ENCODE data around the gene WBP2. TPM values are rescaled to one million over a fixed set of nuclear protein-coding genes. Genes with fewer than 3 reads are reported as not detected.

The WBP2 gene
- total and polyA plus RNA-seq, 2 of the 13 experiments (the other 11 are each of a cell fraction or from before 2014, with no cell fraction given), result 29.2 to 29.5 TPM

DNA sequence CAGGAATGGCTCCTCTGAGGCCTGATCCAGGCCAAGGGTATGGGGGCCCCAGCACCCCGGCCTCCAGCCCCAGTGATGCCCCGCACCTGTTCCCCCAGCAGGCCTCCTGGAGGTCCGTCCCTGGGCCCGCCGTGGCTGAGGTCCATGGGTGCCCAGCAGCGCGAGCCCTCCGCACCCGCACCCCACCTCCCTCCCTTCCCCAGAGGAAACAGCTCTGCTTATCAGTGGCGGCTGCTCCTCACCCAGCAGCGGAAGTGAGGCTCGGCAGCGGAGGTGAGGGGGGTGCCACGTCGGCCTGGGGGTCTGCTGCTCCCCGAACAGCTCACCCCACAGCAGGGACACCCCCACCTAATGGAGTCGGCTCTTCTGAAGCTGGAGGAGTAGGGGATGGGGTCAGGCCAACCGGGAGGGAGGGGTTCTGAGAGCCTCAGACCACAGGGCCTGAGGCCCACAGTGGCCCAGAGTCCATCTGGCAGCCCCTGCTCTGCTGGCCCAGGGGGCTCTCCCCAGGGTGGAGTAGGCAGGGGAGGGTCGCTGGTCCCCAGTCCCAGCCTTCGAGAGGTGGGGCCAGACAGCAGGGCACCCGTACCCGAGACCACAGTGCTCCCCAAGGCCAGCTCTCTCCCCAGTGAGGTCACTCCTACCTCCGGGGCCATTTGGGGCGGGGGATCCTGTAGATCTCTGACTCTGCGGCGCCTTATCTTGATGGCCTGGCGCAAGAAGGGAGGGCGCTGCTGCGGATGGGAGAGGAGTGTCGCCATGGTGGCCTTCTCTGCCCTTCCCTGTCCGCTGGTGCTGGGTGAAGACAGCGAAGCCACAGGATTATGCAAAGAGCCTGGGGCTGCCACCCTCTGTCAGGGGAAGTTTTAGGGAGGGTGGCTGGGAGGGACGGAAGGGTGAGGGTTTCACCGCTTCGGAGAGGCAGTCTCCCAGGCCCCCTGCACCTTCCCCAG is 11.3 kb downstream of the WBP2 start, which contains the start of gene UNC13D (continued):
- TF ChIP-seq ZSCAN31 (CRISPR knock-in tag; IDR thresholded peaks at IDR 0.05; ENCODE audit: low read depth) (peak; percentile 66; the same call in 1 of the 2 replicates), ZBTB42 (CRISPR knock-in tag; IDR thresholded peaks at IDR 0.05) (peak; percentile 53; the same call in 1 of the 2 replicates), IKZF4 (CRISPR knock-in tag; IDR thresholded peaks at IDR 0.05; ENCODE audit: borderline replicate concordance, low read depth, not compliant biosample characterization) (peak; percentile 36), HOXA5 (CRISPR knock-in tag; IDR thresholded peaks at IDR 0.05) (no peak), SMAD9 (CRISPR knock-in tag; IDR thresholded peaks at IDR 0.05) (no peak), ERF (CRISPR knock-in tag; IDR thresholded peaks at IDR 0.05) (peak; percentile 72; the same call in 1 of the 2 replicates), GATAD1 (CRISPR knock-in tag; IDR thresholded peaks at IDR 0.05) (0 out of 2 replicates have a peak, but pooled peaks have one; percentile 4), CHCHD3 (CRISPR knock-in tag; IDR thresholded peaks at IDR 0.05) (peak; percentile 64; the same call in 1 of the 2 replicates), TEAD3 (CRISPR knock-in tag; optimal IDR thresholded peaks at IDR 0.05; ENCODE audit: borderline replicate concordance) (peak; percentile 53), NFE2L2 (IDR thresholded peaks at IDR 0.05; ENCODE audit: low read length) (no peak), MBNL3 (CRISPR knock-in tag; conservative IDR thresholded peaks at IDR 0.05) (no peak)
- TF ChIP-seq, protein P1, sequence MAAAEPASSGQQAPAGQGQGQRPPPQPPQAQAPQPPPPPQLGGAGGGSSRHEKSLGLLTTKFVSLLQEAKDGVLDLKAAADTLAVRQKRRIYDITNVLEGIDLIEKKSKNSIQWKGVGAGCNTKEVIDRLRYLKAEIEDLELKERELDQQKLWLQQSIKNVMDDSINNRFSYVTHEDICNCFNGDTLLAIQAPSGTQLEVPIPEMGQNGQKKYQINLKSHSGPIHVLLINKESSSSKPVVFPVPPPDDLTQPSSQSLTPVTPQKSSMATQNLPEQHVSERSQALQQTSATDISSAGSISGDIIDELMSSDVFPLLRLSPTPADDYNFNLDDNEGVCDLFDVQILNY (CRISPR knock-in tag; conservative IDR thresholded peaks at IDR 0.05), result no peak; the same call in 1 of the 2 replicates
- TF ChIP-seq, protein P2, sequence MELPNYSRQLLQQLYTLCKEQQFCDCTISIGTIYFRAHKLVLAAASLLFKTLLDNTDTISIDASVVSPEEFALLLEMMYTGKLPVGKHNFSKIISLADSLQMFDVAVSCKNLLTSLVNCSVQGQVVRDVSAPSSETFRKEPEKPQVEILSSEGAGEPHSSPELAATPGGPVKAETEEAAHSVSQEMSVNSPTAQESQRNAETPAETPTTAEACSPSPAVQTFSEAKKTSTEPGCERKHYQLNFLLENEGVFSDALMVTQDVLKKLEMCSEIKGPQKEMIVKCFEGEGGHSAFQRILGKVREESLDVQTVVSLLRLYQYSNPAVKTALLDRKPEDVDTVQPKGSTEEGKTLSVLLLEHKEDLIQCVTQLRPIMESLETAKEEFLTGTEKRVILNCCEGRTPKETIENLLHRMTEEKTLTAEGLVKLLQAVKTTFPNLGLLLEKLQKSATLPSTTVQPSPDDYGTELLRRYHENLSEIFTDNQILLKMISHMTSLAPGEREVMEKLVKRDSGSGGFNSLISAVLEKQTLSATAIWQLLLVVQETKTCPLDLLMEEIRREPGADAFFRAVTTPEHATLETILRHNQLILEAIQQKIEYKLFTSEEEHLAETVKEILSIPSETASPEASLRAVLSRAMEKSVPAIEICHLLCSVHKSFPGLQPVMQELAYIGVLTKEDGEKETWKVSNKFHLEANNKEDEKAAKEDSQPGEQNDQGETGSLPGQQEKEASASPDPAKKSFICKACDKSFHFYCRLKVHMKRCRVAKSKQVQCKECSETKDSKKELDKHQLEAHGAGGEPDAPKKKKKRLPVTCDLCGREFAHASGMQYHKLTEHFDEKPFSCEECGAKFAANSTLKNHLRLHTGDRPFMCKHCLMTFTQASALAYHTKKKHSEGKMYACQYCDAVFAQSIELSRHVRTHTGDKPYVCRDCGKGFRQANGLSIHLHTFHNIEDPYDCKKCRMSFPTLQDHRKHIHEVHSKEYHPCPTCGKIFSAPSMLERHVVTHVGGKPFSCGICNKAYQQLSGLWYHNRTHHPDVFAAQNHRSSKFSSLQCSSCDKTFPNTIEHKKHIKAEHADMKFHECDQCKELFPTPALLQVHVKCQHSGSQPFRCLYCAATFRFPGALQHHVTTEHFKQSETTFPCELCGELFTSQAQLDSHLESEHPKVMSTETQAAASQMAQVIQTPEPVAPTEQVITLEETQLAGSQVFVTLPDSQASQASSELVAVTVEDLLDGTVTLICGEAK (IDR thresholded peaks at IDR 0.05), result no peak
- TF ChIP-seq, protein P2 (CRISPR knock-in tag; IDR thresholded peaks at IDR 0.05), result no peak; the same call in 1 of the 2 replicates
- TF ChIP-seq, protein P3, sequence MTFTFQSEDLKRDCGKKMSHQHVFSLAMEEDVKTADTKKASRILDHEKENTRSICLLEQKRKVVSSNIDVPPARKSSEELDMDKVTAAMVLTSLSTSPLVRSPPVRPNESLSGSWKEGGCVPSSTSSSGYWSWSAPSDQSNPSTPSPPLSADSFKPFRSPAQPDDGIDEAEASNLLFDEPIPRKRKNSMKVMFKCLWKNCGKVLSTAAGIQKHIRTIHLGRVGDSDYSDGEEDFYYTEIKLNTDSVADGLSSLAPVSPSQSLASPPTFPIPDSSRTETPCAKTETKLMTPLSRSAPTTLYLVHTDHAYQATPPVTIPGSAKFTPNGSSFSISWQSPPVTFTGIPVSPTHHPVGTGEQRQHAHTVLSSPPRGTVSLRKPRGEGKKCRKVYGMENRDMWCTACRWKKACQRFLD (CRISPR knock-in tag; IDR thresholded peaks at IDR 0.05; ENCODE audit: borderline replicate concordance), result 0 out of 2 replicates have a peak, but pooled peaks have one; percentile 18
- TF ChIP-seq, protein P4, sequence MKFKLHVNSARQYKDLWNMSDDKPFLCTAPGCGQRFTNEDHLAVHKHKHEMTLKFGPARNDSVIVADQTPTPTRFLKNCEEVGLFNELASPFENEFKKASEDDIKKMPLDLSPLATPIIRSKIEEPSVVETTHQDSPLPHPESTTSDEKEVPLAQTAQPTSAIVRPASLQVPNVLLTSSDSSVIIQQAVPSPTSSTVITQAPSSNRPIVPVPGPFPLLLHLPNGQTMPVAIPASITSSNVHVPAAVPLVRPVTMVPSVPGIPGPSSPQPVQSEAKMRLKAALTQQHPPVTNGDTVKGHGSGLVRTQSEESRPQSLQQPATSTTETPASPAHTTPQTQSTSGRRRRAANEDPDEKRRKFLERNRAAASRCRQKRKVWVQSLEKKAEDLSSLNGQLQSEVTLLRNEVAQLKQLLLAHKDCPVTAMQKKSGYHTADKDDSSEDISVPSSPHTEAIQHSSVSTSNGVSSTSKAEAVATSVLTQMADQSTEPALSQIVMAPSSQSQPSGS (CRISPR knock-in tag; IDR thresholded peaks at IDR 0.05), result peak; percentile 49

Data from HepG2 (cell line).